H1 (cell line): ENCODE measurements around the gene PML.

Source experiments
- ATF3 ChIP-seq: IDR thresholded peaks from 2 replicates; pipeline ENCODE4 v1.6.1; 2011; ENCODE audit warnings: low read depth, mild to moderate bottlenecking, low read length; ENCODE audit not compliant: insufficient read depth
- BCL11A ChIP-seq, 2 experiments: IDR thresholded peaks; one replicate each; pipeline ENCODE4 v1.6.1; 2011; ENCODE audit warnings: low read depth in 2 of 2, low read length in 2 of 2, mild to moderate bottlenecking in 2 of 2
- BRCA1 ChIP-seq: IDR thresholded peaks from 2 replicates; pipeline ENCODE4 v1.6.1; 2012; ENCODE audit warnings: low read depth, low read length, improper control_type of control experiment
- CREB1 ChIP-seq: IDR thresholded peaks from 2 replicates; pipeline ENCODE4 v1.6.1; 2012; ENCODE audit warnings: inconsistent platforms
- EZH2 ChIP-seq: fragments of 200-600 bp; sonication (generic); IDR thresholded peaks from 2 replicates; pipeline ENCODE4 v1.7.1; 2012; ENCODE audit warnings: low read depth, mild to moderate bottlenecking, moderate library complexity, low read length, inconsistent platforms; ENCODE audit not compliant: severe bottlenecking
- HDAC6 ChIP-seq: IDR thresholded peaks from one replicate; pipeline ENCODE4 v1.7.1; 2012; ENCODE audit warnings: low read depth, mild to moderate bottlenecking, inconsistent platforms, low read length, moderate library complexity
- JUND ChIP-seq: IDR thresholded peaks from 2 replicates; pipeline ENCODE4 v1.6.1; 2011; ENCODE audit warnings: mild to moderate bottlenecking, improper control_type of control experiment, low read length
- MAFK ChIP-seq: IDR thresholded peaks from 2 replicates; pipeline ENCODE4 v1.6.1; 2012; ENCODE audit warnings: low read depth, mild to moderate bottlenecking, improper control_type of control experiment, low read length
- POLR2A ChIP-seq, 2 experiments: IDR thresholded peaks; 1 replicate in 1 of 2; 2 replicates in 1 of 2; pipeline ENCODE4 v1.6.1; 2011; ENCODE audit warnings: low read depth in 2 of 2, low read length in 2 of 2, mild to moderate bottlenecking in 2 of 2; ENCODE audit errors: control extremely low read depth in 1 of 2
- POLR2AphosphoS5 ChIP-seq: IDR thresholded peaks from 2 replicates; pipeline ENCODE4 v1.6.1; 2011; ENCODE audit warnings: low read depth, low read length
- YY1 ChIP-seq: IDR thresholded peaks from 2 replicates; pipeline ENCODE4 v1.6.1; 2011; ENCODE audit warnings: low read depth, mild to moderate bottlenecking, low read length
- TF ChIP-seq, protein P1 (sequence below), 3 experiments: IDR thresholded peaks; 1 replicate in 2 of 3; 2 replicates in 1 of 3; pipeline versions ENCODE4 v1.5.1 to v1.6.1; 2011; ENCODE audit warnings: low read length in 3 of 3, mild to moderate bottlenecking in 3 of 3, inconsistent platforms in 2 of 3, low read depth in 1 of 3, moderate library complexity in 1 of 3; ENCODE audit not compliant: insufficient read depth in 1 of 3; ENCODE audit errors: control extremely low read depth in 1 of 3
- TF ChIP-seq, protein P2 (sequence below): IDR thresholded peaks from 2 replicates; pipeline ENCODE4 v1.6.1; 2012; ENCODE audit warnings: inconsistent platforms

DNA sequence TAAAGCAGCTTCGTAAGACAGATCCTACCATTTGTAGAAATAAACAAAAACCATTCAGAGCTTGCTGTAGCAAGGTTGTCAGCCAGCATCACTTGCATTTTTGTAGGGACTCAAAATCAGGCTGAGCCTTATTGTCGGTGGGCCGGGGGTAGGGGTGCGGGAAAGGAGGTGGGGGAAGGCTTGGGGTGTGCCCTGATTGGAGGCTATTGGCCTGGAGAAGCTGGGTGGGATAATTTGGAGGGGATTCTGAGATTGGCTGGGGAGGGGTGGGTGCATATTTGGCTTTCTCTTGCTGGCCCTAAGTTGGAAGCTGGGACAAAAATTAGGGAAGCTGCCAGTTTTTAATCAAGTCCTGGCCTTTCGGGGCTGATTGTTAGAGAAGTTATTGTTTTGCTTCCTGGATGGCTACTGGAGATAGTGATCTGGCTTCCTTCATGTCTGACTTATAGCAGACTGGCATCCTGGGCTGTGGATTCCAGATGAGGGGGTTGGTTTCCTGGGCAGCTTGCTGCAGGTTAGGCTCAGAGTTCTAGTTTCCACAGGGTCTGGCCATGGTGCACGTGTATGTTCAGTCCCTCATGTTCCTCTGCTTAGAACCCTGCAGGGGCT, 25.3 kb upstream of the PML start:
- TF ChIP-seq, protein P1, sequence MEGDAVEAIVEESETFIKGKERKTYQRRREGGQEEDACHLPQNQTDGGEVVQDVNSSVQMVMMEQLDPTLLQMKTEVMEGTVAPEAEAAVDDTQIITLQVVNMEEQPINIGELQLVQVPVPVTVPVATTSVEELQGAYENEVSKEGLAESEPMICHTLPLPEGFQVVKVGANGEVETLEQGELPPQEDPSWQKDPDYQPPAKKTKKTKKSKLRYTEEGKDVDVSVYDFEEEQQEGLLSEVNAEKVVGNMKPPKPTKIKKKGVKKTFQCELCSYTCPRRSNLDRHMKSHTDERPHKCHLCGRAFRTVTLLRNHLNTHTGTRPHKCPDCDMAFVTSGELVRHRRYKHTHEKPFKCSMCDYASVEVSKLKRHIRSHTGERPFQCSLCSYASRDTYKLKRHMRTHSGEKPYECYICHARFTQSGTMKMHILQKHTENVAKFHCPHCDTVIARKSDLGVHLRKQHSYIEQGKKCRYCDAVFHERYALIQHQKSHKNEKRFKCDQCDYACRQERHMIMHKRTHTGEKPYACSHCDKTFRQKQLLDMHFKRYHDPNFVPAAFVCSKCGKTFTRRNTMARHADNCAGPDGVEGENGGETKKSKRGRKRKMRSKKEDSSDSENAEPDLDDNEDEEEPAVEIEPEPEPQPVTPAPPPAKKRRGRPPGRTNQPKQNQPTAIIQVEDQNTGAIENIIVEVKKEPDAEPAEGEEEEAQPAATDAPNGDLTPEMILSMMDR (IDR thresholded peaks at IDR 0.05; ENCODE audit: control extremely low read depth in 1 of 3, insufficient read depth in 1 of 3, low read depth in 1 of 3, low read length in 3 of 3) = no peak
- TF ChIP-seq MAFK (no peak), HDAC6 (no peak), YY1 (no peak), CREB1 (no peak), POLR2A (IDR thresholded peaks at IDR 0.05; ENCODE audit: control extremely low read depth in 1 of 2, low read depth in 2 of 2, low read length in 2 of 2) (no peak), BRCA1 (no peak), JUND (no peak), POLR2AphosphoS5 (no peak), EZH2 (no peak), ATF3 (no peak), BCL11A (IDR thresholded peaks at IDR 0.05; ENCODE audit: low read depth in 2 of 2, low read length in 2 of 2) (no peak)
- TF ChIP-seq, protein P2, sequence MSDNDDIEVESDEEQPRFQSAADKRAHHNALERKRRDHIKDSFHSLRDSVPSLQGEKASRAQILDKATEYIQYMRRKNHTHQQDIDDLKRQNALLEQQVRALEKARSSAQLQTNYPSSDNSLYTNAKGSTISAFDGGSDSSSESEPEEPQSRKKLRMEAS = no peak
